ENCODE measurements around the gene FKBP11.

DNA sequence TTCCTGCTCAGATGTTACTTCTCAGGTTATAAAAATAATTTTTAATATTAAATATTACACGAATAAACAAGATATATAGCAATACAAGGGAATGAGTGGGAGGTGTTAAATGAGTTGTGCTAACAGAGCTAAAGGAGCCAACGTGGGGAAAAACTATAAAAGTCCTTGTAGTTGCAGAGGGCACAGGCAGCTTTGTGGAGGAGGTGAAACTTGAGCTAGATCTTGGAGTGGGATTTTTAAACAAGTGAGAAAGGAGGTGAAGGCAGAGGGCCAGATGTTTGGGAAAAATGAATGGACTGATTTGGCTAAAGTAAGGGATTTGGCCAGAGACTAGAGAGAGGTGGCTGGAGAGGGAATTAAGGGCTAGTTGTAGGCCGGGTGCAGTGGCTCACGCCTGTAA, 5.2 kb upstream of the FKBP11 start:
- TF ChIP-seq, protein P1, sequence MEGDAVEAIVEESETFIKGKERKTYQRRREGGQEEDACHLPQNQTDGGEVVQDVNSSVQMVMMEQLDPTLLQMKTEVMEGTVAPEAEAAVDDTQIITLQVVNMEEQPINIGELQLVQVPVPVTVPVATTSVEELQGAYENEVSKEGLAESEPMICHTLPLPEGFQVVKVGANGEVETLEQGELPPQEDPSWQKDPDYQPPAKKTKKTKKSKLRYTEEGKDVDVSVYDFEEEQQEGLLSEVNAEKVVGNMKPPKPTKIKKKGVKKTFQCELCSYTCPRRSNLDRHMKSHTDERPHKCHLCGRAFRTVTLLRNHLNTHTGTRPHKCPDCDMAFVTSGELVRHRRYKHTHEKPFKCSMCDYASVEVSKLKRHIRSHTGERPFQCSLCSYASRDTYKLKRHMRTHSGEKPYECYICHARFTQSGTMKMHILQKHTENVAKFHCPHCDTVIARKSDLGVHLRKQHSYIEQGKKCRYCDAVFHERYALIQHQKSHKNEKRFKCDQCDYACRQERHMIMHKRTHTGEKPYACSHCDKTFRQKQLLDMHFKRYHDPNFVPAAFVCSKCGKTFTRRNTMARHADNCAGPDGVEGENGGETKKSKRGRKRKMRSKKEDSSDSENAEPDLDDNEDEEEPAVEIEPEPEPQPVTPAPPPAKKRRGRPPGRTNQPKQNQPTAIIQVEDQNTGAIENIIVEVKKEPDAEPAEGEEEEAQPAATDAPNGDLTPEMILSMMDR (IDR thresholded peaks at IDR 0.05; ENCODE audit: low read depth, low read length, poor library complexity, severe bottlenecking): no peak
- no peak for TF ChIP-seq EZH2phosphoT487 (IDR thresholded peaks at IDR 0.05; ENCODE audit: borderline replicate concordance, low read length)

Data from DOHH2 (cell line).